GM18508 (cell line): ENCODE data around the gene TBC1D14.

Experiments
- ATAC-seq: cut with Tn5 transposase; IDR thresholded peaks from one replicate; pipeline ENCODE4 v1.9.1; 2021; ENCODE audit warnings: moderate number of reproducible peaks; ENCODE audit not compliant: insufficient read depth, unreplicated experiment

TBC1D14 gene

DNA sequence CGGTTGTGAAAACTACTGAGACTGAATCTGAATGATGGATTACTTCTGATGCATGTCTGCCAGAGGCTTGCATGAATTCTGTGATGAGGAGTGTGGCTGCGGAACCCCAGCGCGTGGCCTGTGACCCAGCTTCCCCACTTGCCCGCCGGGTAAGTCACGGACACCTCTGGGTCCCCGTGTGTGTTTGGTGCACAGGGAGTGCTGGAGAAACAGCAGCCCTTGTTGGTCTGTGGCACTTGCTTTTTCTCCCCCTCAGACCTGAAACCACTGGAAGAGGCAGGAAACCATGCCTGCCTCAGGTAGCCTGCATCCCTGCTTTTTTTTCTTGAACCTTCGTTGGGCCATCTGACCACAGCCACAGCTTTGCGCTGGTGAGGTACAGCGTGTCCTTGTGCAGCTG is 81.6 kb downstream of the TBC1D14 start:
- no peak for ATAC-seq

GRCh38 chr4:6991771-6992557 is 82.3 kb downstream of the TBC1D14 start:
- no peak for ATAC-seq

DNA sequence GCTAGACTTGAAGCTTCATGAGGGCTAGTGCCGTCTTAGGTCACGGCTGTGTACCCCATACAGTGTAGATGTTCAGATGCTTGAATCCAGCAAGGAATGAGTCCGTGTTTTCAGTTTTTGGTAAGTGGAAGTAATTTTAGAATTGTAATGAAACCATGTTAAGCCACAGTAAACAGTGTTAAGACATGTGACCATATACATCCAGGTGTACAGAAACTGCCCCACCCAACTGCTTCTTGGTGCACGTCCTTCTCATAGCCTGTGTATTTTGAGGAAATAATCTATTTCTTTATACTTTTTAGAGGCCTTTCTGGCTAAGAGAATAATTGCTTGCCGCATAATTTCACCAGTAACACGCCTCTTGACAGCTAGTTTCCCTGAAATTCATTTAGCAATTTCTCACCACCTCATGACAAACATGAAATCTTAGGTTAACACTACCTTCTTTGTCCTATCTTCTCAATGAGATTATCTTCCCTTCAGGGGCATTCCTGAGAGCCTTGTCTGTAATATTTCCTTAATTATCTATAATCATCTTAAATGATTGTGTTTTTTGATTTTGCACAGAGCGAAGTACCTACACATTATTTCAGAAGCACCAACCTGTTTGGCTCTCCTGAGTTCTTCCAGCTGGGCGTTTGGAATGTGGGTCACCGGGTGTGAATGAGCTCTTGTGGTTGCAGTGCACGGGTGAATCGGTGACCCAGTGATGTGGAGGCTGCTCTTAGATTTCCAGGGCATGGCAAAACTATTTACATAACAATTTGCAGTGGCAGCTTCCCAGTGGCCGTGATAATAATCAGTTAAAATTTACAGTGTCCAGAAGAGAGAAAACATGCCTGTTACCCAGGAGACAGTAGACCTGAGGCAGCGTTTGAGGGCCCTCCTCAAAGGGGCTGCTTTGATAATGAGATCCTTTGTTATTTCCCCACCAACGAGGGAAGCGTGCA is 83.4 kb downstream of the TBC1D14 start:
- no peak for ATAC-seq

- ATAC-seq = no peak
These were observed 86.9 kb downstream of the TBC1D14 start for GRCh38 chr4:6996481-6996880.

- no peak for ATAC-seq
These were observed 89.8 kb downstream of the TBC1D14 start for GRCh38 chr4:6999172-7000086.

GRCh38 chr4:7000421-7001176 is 91.0 kb downstream of the TBC1D14 start:
- ATAC-seq = no peak

DNA sequence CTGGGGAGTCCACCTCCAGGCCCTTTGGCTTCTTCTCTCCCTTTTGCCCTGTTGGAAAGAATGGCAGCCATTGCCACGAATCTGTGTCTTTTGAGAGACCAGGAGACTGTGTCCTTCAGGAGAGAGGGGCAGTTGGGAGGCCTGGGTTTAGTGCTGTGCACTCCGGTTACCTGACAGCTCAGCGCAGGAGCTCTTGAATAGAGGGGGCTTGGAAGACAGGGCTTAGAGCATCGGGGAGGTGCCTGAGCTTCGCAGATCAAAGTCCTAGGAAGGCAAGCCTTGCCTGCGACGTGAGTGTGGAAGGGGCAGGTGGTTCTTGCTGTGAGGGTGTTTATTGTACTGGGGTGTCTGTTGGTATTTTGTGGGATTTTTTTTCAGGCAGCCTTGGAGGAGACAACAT is 91.6 kb downstream of the TBC1D14 start:
- no peak for ATAC-seq

GRCh38 chr4:7002336-7002735 is 92.7 kb downstream of the TBC1D14 start:
- no peak for ATAC-seq

DNA sequence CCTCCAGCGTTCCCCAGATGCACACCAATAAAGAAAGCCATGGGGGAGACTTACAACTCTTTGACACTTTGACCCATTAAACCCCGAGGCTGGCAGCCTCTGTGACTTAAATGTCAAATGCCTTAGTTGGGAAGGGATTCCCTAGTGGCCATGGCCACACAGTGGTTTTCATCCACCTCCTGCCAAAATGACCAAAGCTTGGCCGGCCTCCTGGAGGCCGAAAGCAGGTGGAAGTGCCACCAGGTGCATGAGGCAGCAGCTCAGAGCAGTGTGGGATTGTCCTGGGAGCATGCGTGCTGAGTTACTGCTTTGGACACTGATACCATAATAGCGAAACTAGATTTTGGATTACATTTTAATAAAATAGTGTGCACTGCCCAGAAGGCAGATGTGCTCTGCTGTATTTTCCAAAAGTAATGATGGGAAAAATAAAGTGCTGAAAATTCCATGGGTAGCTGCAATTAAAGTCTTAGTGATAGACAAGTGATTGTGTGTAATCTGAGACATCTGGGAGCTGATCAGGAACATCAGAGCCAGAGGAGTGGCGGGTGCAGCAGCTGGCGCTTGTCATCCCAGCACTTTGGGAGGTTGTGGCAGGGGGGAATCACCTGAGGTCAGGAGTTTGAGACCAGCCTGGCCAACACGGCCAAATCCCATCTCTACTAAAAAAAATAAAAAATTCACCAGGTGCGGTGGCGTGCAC is 93.7 kb downstream of the TBC1D14 start:
- ATAC-seq = no peak

- no peak for ATAC-seq
These were observed 94.2 kb downstream of the TBC1D14 start for GRCh38 chr4:7003879-7004240.

DNA sequence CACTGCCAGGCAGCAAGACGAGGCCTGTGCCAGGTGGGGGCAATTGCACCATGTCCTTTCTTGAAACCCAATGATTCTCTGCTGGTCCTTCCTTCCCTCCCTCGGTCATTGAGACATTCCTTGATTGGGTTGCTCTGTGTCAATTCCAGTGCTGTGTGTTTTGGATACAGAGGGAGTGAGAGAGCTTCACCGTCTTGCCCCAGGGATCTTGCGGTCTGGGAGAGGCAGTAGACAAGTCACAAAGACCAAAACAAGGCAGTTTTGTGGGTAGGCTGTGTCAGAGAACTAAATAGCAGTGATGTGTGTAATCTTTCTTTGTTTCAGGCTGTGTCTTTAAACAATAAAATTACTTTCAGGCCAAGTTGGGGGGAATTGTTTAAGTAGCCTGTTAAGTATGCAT is 94.7 kb downstream of the TBC1D14 start:
- ATAC-seq = no peak

DNA sequence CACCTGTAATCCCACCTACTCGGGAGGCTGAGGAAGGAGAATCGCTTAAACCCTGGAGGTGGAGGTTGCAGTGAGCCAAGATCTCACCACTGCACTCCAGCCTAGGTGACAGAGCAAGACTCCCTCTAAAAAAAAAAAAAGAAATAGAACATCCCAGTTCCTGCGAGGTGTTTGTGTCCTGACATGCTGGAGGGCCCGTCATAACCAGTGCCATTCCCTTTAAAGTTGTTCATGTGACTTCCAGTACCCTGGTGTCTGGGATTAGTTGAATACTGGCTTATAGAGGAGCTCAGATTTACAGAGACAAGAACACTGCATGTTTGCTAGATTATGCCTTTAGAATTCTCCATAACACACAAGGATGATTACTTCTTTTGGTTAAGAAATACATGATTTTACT is 95.9 kb downstream of the TBC1D14 start:
- no peak for ATAC-seq

- ATAC-seq = no peak
These were observed 96.8 kb downstream of the TBC1D14 start for GRCh38 chr4:7006411-7006810.

- ATAC-seq = no peak
These were observed 97.7 kb downstream of the TBC1D14 start for GRCh38 chr4:7007142-7007907.

DNA sequence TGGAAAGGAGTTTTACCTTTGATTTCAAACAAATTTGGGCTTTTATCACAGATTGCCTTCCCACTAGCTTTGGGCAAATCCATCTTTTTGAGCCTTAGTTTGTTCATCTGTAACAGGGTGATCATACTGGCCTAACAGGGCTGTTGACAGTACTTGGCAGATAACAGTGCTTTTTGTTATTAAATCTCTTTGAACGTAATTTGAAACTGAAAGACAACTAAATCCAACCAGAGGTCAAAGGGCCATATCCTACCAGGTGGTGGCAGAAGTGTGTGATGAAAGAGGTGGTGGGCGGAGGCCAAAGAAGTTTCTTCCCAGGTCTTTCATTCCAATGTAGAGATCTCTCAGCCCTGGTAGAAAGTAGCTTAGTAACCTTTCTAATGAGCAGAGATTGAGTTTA is 98.3 kb downstream of the TBC1D14 start:
- ATAC-seq = no peak

- no peak for ATAC-seq
These were observed 99.9 kb downstream of the TBC1D14 start for GRCh38 chr4:7009564-7009963.

DNA sequence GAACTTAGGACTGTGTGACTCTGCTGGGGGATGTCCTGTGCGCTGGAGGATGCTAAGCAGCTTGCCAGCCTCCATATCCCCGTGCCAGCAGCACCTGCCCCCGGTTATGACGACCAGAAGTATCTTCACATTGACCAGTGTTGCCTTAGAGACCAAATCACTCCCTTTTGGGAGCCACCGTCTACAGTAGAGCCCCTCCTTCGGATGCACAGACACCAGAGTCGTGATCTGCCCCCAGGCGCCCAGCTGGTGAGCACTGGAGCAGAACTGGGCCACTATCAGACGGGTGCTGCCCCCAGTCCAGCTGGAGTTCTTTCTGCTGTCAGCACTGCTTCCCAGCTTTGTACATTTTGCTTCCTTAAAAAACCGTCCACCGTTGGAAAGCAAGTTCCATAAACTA is 103.5 kb downstream of the TBC1D14 start:
- ATAC-seq = no peak

- no peak for ATAC-seq
These were observed 105.2 kb downstream of the TBC1D14 start for GRCh38 chr4:7014815-7015214.
